Gastroesophageal sphincter (tissue), 4 donors: ENCODE data around the gene TTLL12. TPM values are rescaled to one million over a fixed set of nuclear protein-coding genes. Genes with fewer than 3 reads are reported as not detected.

ENCODE experiments used
- ATAC-seq: fragments of 150-250 bp; one replicate; pipeline ENCODE4 v1.9.1; 2016; ENCODE audit warnings: mild to moderate bottlenecking, moderate library complexity
- H3K27ac ChIP-seq, 4 donors: fragments of 200-600 bp; sonication (generic) in 3 of 4; 1 replicate in 3 of 4; 2 replicates in 1 of 4; pipeline ENCODE4 v1.5.1; 2016 to 2019
- H3K27me3 ChIP-seq: fragments of 200-600 bp; sonication (generic); one replicate; pipeline ENCODE4 v1.5.1; 2019
- H3K36me3 ChIP-seq, 2 donors: fragments of 200-600 bp; sonication (generic); one replicate each; pipeline ENCODE4 v1.5.1; 2019; ENCODE audit warnings: control low read depth in 1 of 2
- H3K4me1 ChIP-seq, 3 donors: fragments of 200-600 bp; sonication (generic); 1 replicate in 2 of 3; 2 replicates in 1 of 3; pipeline ENCODE4 v1.5.1; 2016 to 2019; ENCODE audit warnings: control low read depth in 2 of 3
- H3K4me3 ChIP-seq, 2 donors: fragments of 200-600 bp; sonication (generic); one replicate each; pipeline ENCODE4 v1.5.1; 2019; ENCODE audit warnings: mild to moderate bottlenecking in 1 of 2, moderate library complexity in 1 of 2
- H3K9me3 ChIP-seq, 3 donors: fragments of 200-600 bp; sonication (generic); one replicate each; pipeline ENCODE4 v1.5.1; 2017 to 2019; ENCODE audit warnings: control low read depth in 2 of 3
- EP300 ChIP-seq: sonication (generic); formaldehyde crosslinking; IDR thresholded peaks from one replicate; pipeline ENCODE4 v1.6.1; 2017; ENCODE audit warnings: antibody characterized with exemption, mild to moderate bottlenecking
- POLR2A ChIP-seq, 2 donors: fragments of 450-650 bp; IDR thresholded peaks; one replicate each; pipeline ENCODE4 v1.6.1; 2017; ENCODE audit warnings: antibody characterized with exemption in 2 of 2, mild to moderate bottlenecking in 2 of 2, moderate library complexity in 1 of 2
- POLR2AphosphoS5 ChIP-seq: sonication (generic); formaldehyde crosslinking; IDR thresholded peaks from one replicate; pipeline ENCODE4 v1.6.1; 2017; ENCODE audit warnings: antibody characterized with exemption
- WGBS, 2 donors: methylation state at CpG; one replicate each; pipeline ENCODE4 v1.1.5; 2018; ENCODE audit warnings: low coverage in 1 of 2; 5-methylcytosine and 5-hydroxymethylcytosine counted together
- total RNA-seq, 4 donors: library from RNA; depleted of rRNA; stranded (reverse); fragments of >200 nt; gene quantifications; one replicate each; pipeline ENCODE4 v1.1.0, GENCODE V29; 2016
- TF ChIP-seq, protein P1 (sequence below), 4 experiments: fragments of 200-600 bp in 2 of 4; fragments of 450-650 bp in 2 of 4; sonication (generic) in 1 of 4; IDR thresholded peaks; one replicate each; pipeline ENCODE4 v1.5.1; 2017 to 2019; ENCODE audit warnings: antibody characterized with exemption in 4 of 4, mild to moderate bottlenecking in 2 of 4, moderate library complexity in 2 of 4

Gene TTLL12
- total RNA-seq, 4 donors from 2014 or later: 20.8 to 34.5 (median 23.4) TPM

DNA sequence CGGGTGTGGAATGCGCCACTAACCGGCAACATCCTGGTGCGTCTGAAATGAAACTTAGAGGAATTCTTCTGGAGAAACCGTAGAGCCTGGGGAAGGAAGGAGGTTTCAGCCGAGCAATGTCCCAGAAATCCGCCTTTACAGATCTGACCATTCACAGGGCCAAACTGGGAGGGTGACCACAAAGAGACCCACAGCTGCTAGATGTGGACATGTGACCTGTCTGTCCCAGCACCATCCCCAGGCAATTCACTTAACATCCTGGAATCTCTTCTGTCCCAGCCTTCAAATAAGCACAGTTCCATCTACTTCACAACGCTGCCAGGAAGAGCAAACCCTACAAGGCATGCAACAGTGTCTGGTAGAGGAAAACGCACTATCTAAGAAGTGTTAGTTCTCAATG lies 53.5 kb downstream of the TTLL12 start:
- ATAC-seq: no peak
- TF ChIP-seq POLR2A (IDR thresholded peaks at IDR 0.05): no peak
- no peak for TF ChIP-seq EP300
- TF ChIP-seq, protein P1, sequence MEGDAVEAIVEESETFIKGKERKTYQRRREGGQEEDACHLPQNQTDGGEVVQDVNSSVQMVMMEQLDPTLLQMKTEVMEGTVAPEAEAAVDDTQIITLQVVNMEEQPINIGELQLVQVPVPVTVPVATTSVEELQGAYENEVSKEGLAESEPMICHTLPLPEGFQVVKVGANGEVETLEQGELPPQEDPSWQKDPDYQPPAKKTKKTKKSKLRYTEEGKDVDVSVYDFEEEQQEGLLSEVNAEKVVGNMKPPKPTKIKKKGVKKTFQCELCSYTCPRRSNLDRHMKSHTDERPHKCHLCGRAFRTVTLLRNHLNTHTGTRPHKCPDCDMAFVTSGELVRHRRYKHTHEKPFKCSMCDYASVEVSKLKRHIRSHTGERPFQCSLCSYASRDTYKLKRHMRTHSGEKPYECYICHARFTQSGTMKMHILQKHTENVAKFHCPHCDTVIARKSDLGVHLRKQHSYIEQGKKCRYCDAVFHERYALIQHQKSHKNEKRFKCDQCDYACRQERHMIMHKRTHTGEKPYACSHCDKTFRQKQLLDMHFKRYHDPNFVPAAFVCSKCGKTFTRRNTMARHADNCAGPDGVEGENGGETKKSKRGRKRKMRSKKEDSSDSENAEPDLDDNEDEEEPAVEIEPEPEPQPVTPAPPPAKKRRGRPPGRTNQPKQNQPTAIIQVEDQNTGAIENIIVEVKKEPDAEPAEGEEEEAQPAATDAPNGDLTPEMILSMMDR (IDR thresholded peaks at IDR 0.05): no peak
- TF ChIP-seq POLR2AphosphoS5: no peak
- H3K9me3 ChIP-seq: no peaks in the 10 kb centered on the region
- H3K4me1 ChIP-seq: peaks cover 0 to 27% (median 0%) of the 10 kb centered on the region in 3 donors
- H3K36me3 ChIP-seq: peaks cover 0 to 80% of the 10 kb centered on the region in 2 donors
- H3K27me3 ChIP-seq: peaks cover 8% of the 10 kb centered on the region
- H3K4me3 ChIP-seq: no peak overlapping the region
- H3K27ac ChIP-seq: no peak overlapping the region
- WGBS, 2 donors: 77 to 100% methylated on average over 1 to 5 of the region's 9 CpGs

DNA sequence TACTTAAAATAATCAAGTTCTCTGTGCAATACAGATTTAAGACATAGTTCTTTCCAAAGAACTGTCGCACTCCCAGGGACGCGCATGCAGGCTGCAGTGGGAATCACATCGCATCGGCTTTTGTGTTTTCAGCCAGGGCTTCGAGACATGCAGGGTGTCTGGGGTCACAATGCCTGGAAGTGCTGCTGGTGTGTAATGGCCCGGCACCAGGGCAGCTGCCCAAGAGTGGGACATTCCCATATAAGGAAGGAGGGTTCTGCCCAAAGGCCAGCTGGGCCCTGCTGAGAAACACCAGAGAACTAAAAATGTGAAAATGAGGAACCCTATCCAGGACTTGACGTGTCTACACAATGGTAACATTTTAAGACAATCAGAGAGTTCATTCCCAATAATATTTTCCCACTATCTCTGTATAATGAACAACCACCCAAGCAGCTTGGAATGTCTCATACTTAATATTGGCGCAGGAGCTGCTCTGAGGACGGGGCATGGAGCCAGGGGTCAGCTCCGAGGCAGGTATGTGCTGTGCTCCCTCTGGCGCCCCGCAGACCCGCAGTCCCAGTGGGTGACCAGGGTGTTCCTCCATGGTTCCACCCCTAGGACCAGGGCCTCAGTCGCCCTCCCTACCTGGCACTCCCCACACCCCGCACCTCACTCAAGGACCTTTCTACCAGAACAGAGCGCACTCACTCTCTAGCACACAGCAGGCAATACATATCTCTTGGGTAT lies 55.0 kb downstream of the TTLL12 start:
- Histone ChIP-seq H3K9me3 (no peaks in the 10 kb centered on the region), H3K27me3 (peaks cover 8% of the 10 kb centered on the region), H3K27ac (no peak overlapping the region), H3K4me1 (peaks cover 0 to 23% (median 0%) of the 10 kb centered on the region in 3 donors), H3K36me3 (peaks cover 0 to 65% of the 10 kb centered on the region in 2 donors), H3K4me3 (no peak overlapping the region)
- ATAC-seq: no peak
- no peak for TF ChIP-seq POLR2A (IDR thresholded peaks at IDR 0.05)
- TF ChIP-seq, protein P1 (IDR thresholded peaks at IDR 0.05): no peak
- no peak for TF ChIP-seq EP300
- no peak for TF ChIP-seq POLR2AphosphoS5
- 50 to 73% methylated on average over 1 to 4 of the region's 17 CpGs for WGBS, 2 donors

DNA sequence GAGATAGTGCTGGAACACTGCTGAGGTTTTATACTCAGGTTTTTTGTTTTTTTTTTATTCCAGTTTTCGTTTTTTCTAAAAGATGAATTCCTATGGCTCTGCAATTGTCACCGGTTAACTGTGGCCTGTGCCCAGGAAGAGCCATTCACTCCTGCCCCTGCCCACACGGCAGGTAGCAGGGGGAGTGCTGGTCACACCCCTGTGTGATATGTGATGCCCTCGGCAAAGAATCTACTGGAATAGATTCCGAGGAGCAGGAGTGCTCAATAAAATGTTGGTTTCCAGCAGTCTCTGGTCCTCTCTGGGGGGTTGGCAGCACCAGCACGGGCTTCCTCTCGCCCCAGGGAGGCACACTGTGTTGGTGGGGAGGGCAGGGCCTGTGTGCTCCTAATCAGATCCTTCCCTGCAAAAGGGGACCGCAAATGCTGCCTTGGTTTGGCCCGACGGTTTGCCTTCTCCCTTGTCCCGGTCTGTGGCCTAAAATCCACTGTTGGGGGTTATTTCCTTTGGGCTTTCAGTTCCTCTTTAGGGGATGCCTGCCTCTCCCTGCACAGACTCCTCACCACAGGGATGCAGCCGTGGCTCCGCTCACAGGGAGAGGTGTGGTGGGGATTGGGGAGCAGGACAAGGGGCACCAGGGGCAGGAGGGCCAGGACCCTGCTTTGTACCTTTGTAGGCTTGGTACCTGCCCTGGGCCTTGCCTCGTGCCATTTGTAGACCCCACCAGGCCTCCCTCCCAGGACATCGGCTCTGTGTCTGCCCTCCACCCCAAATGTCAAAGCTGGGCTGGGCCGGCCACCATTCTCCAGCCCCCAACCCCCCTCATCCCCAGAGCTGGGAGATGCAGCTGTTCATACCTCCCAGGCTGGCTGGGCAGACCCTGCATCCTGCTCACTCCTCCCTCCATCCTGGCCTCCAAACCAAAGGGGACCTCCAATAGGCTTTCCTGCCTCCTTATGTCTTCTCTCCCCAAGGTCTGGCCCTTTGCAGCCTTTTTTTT lies 57.2 kb downstream of the TTLL12 start:
- Histone ChIP-seq H3K9me3 (no peaks in the 10 kb centered on the region), H3K4me3 (no peak overlapping the region), H3K4me1 (peaks cover 0 to 14% (median 0%) of the 10 kb centered on the region in 3 donors), H3K27me3 (peaks cover 8% of the 10 kb centered on the region), H3K27ac (no peak overlapping the region), H3K36me3 (peaks cover 0 to 43% of the 10 kb centered on the region in 2 donors)
- ATAC-seq: no peak
- no peak for TF ChIP-seq POLR2A (IDR thresholded peaks at IDR 0.05)
- TF ChIP-seq POLR2AphosphoS5: no peak
- no peak for TF ChIP-seq EP300
- TF ChIP-seq, protein P1 (IDR thresholded peaks at IDR 0.05): no peak
- 59 to 74% methylated on average over 4 to 7 of the region's 16 CpGs for WGBS, 2 donors

DNA sequence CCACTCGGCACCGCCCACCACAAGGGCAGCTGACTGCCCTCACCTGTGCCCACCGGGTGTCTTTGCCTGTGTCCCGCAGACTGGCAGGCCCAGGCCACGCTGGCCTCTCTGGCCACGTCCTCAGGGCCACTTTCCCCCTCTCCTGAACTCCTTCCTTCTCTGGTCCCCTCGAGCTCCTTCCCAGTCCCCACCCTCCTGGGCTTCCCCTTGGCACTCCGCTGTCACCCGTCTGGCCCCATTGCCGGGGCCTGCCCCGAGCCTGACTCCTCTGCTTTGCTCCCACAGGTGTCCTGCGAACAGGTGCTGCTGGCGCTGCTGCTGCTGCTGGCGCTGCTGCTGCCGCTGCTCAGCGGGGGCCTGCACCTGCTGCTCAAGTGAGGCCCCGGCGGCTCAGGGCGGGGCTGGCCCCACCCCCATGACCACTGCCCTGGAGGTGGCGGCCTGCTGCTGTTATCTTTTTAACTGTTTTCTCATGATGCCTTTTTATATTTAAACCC lies 58.0 kb downstream of the TTLL12 start:
- Histone ChIP-seq H3K27ac (no peak overlapping the region), H3K36me3 (peaks cover 0 to 36% of the 10 kb centered on the region in 2 donors), H3K4me3 (no peak overlapping the region), H3K9me3 (no peaks in the 10 kb centered on the region), H3K4me1 (peaks cover 0 to 14% (median 0%) of the 10 kb centered on the region in 3 donors), H3K27me3 (peaks cover 8% of the 10 kb centered on the region)
- TF ChIP-seq, protein P1 (IDR thresholded peaks at IDR 0.05): no peak
- TF ChIP-seq POLR2A (IDR thresholded peaks at IDR 0.05) (no peak), POLR2AphosphoS5 (no peak), EP300 (no peak)
- 66 to 80% methylated on average over 2 to 13 of the region's 20 CpGs for WGBS, 2 donors
- no peak for ATAC-seq
